ENCODE measurements around the gene MAS1.

GRCh38 chr6:159931112-159931511 is 40.3 kb downstream of the MAS1 start:
- no peak for TF ChIP-seq CTCF (IDR thresholded peaks at IDR 0.05)
- no peak for TF ChIP-seq EZH2 (IDR thresholded peaks at IDR 0.05; ENCODE audit: borderline replicate concordance, insufficient read depth, low read depth, low read length, poor library complexity, severe bottlenecking)

Data from B cell (primary cell).